Osteocyte (in vitro differentiated cells): ENCODE results near the gene KAT2A. TPM values are rescaled to one million over a fixed set of nuclear protein-coding genes. Genes with fewer than 3 reads are reported as not detected.

Experiments
- total RNA-seq: library from RNA; stranded (reverse); gene quantifications from 2 replicates; pipeline ENCODE4 v1.2.1, GENCODE V29; 2021

The KAT2A gene
- total RNA-seq, 1 donor from 2014 or later, result 40.4 TPM

Other genes starting within 250 kb of the KAT2A start
- gene ACLY, start 202.4 kb downstream of the KAT2A start, total RNA-seq, result 141 and 143 TPM in 2 replicates
- gene ODAD4, start 190.8 kb downstream of the KAT2A start, total RNA-seq, result 1.9 and 2.5 TPM in 2 replicates
- gene CNP, start 154.6 kb downstream of the KAT2A start, total RNA-seq, result 108 and 119 TPM in 2 replicates
- gene DNAJC7, start 103.9 kb downstream of the KAT2A start, total RNA-seq, result 73.9 and 92.8 TPM in 2 replicates
- gene NKIRAS2, start 101.3 kb downstream of the KAT2A start, total RNA-seq, result 48.9 and 51.3 TPM in 2 replicates
- 1.3 and 1.6 TPM in 2 replicates for gene C17orf113, start 70.8 kb downstream of the KAT2A start, total RNA-seq
- 0.16 TPM in 1 of 2 replicates, not detected in the other for gene ZNF385C, start 22.9 kb downstream of the KAT2A start, total RNA-seq
- gene DHX58, start 8.7 kb downstream of the KAT2A start, total RNA-seq, result 2.3 and 2.4 TPM in 2 replicates
- gene HSPB9, start 1.4 kb upstream of the KAT2A start, total RNA-seq, result not detected in 2 replicates
- 121 and 126 TPM in 2 replicates for gene RAB5C, start 33.6 kb upstream of the KAT2A start, total RNA-seq
- gene KCNH4, start 59.8 kb upstream of the KAT2A start, total RNA-seq, result not detected in 2 replicates
- gene HCRT, start 64.1 kb upstream of the KAT2A start, total RNA-seq, result not detected in 2 replicates
- 7.3 and 9.1 TPM in 2 replicates for gene GHDC, start 73.1 kb upstream of the KAT2A start, total RNA-seq
- gene STAT5B, start 155.0 kb upstream of the KAT2A start, total RNA-seq, result 41.3 and 49.7 TPM in 2 replicates
- 45.5 and 47.7 TPM in 2 replicates for gene STAT5A, start 167.1 kb upstream of the KAT2A start, total RNA-seq